ENCODE data around the gene ACSM4. TPM values are rescaled to one million over a fixed set of nuclear protein-coding genes. Genes with fewer than 3 reads are reported as not detected.

Gene ACSM4
- polyA plus RNA-seq, 2 of the 4 experiments (the other 2 are of a cell fraction), result not detected

DNA sequence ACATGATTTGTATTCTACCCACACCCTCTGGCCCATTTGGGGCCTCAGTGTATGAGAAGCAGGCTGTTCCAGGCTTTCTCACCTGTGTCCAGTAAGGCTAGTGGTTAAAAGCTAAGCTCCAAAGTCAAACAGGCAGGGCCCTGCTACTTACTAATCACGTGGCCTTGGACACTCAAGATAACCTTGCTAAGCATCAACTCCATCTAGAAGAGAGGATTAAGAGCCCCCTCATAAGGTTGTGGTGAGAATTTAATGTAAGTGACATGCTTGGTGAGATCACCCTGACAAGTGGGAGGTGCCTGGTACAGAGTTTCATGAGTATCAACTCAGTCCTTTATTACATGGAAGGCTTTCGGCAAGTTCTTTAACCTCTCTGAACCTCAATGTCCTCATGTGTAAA is 17.8 kb downstream of the ACSM4 start:
- H3K4me2 ChIP-seq, result no peak overlapping the region
- 48% methylated on average over 2 of the region's 2 CpGs for WGBS (ENCODE audit: missing lambda C conversion rate)
- ATAC-seq, result no peak
- H3K4me1 ChIP-seq, result no peaks in the 10 kb centered on the region
- no peaks in the 10 kb centered on the region for H3K9me3 ChIP-seq
- H3K27ac ChIP-seq, result no peak overlapping the region
- ChIA-PET CTCF (interaction anchor here (0.9 to 1.3 kb wide), 2 partner anchors 139 kb away, joined by 3 to 4 read pairs; no protein-coding TSS in a partner anchor), POLR2A (no interaction called here)
- FAIRE-seq, result no peak
- TF ChIP-seq PHF8 (IDR thresholded peaks at IDR 0.05; ENCODE audit: borderline replicate concordance, low read depth) (no peak), MAZ (IDR thresholded peaks at IDR 0.05; ENCODE audit: borderline replicate concordance, low read depth, low read length) (no peak), NPAS2 (CRISPR knock-in tag; IDR thresholded peaks at IDR 0.05; ENCODE audit: borderline replicate concordance) (no peak), KDM1A (IDR thresholded peaks at IDR 0.05; ENCODE audit: low read depth) (no peak), EHF (CRISPR knock-in tag; IDR thresholded peaks at IDR 0.05) (no peak), ESRRA (IDR thresholded peaks at IDR 0.05; ENCODE audit: borderline replicate concordance, low read length) (no peak), CBX2 (IDR thresholded peaks at IDR 0.05; ENCODE audit: borderline replicate concordance, low read depth) (no peak), FOXS1 (CRISPR knock-in tag; IDR thresholded peaks at IDR 0.05) (no peak), TFCP2L1 (CRISPR knock-in tag; IDR thresholded peaks at IDR 0.05) (no peak), MYC (IDR thresholded peaks at IDR 0.05; ENCODE audit: borderline replicate concordance, low read length) (no peak), ZNF302 (CRISPR knock-in tag; IDR thresholded peaks at IDR 0.05) (no peak), PBX3 (IDR thresholded peaks at IDR 0.05) (no peak), SMC3 (IDR thresholded peaks at IDR 0.05) (no peak), EHMT2 (IDR thresholded peaks at IDR 0.05; ENCODE audit: low read depth) (no peak), ZC3H11A (IDR thresholded peaks at IDR 0.05) (no peak), HDAC2 (IDR thresholded peaks at IDR 0.05) (no peak)
- TF ChIP-seq, protein P1, sequence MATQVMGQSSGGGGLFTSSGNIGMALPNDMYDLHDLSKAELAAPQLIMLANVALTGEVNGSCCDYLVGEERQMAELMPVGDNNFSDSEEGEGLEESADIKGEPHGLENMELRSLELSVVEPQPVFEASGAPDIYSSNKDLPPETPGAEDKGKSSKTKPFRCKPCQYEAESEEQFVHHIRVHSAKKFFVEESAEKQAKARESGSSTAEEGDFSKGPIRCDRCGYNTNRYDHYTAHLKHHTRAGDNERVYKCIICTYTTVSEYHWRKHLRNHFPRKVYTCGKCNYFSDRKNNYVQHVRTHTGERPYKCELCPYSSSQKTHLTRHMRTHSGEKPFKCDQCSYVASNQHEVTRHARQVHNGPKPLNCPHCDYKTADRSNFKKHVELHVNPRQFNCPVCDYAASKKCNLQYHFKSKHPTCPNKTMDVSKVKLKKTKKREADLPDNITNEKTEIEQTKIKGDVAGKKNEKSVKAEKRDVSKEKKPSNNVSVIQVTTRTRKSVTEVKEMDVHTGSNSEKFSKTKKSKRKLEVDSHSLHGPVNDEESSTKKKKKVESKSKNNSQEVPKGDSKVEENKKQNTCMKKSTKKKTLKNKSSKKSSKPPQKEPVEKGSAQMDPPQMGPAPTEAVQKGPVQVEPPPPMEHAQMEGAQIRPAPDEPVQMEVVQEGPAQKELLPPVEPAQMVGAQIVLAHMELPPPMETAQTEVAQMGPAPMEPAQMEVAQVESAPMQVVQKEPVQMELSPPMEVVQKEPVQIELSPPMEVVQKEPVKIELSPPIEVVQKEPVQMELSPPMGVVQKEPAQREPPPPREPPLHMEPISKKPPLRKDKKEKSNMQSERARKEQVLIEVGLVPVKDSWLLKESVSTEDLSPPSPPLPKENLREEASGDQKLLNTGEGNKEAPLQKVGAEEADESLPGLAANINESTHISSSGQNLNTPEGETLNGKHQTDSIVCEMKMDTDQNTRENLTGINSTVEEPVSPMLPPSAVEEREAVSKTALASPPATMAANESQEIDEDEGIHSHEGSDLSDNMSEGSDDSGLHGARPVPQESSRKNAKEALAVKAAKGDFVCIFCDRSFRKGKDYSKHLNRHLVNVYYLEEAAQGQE (IDR thresholded peaks at IDR 0.05), result no peak
- TF ChIP-seq, protein P2, sequence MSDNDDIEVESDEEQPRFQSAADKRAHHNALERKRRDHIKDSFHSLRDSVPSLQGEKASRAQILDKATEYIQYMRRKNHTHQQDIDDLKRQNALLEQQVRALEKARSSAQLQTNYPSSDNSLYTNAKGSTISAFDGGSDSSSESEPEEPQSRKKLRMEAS (IDR thresholded peaks at IDR 0.05), result no peak
- TF ChIP-seq, protein P3, sequence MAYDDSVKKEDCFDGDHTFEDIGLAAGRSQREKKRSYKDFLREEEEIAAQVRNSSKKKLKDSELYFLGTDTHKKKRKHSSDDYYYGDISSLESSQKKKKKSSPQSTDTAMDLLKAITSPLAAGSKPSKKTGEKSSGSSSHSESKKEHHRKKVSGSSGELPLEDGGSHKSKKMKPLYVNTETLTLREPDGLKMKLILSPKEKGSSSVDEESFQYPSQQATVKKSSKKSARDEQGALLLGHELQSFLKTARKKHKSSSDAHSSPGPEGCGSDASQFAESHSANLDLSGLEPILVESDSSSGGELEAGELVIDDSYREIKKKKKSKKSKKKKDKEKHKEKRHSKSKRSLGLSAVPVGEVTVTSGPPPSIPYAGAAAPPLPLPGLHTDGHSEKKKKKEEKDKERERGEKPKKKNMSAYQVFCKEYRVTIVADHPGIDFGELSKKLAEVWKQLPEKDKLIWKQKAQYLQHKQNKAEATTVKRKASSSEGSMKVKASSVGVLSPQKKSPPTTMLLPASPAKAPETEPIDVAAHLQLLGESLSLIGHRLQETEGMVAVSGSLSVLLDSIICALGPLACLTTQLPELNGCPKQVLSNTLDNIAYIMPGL (CRISPR knock-in tag; IDR thresholded peaks at IDR 0.05; ENCODE audit: borderline replicate concordance), result no peak
- no peak for DNase-seq (ENCODE audit: low read depth in 1 of 2, low spot score in 1 of 2)
- no peak overlapping the region for H3K4me3 ChIP-seq

DNA sequence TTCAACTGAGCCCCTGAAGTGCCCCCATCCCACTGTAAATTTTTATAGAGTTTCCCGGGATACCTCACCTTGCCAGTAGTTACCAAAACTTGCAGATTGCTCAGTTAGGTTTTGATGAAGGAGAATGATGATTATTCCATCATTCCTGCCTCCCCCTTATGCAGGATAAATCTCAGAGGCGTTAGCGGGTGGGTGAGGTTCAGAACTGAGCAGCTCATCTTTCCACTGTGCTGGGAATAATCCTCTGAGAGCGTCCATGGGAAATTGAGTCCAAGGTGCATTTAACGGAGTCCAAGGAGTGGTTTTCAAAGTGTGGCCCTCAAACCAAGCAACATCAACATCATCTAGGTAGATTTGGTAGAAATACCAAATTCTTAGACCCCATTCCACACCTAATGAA is 18.7 kb downstream of the ACSM4 start:
- POLR2A ChIA-PET, result no interaction called here
- no peak for ATAC-seq
- no peak for DNase-seq (ENCODE audit: low read depth in 1 of 2, low spot score in 1 of 2)
- Histone ChIP-seq H3K4me1 (no peaks in the 10 kb centered on the region), H3K27ac (no peak overlapping the region), H3K9me3 (no peaks in the 10 kb centered on the region), H3K4me3 (no peak overlapping the region), H3K4me2 (no peak overlapping the region)
- FAIRE-seq, result no peak
- WGBS (ENCODE audit: missing lambda C conversion rate), result 18% methylated on average over 5 of the region's 5 CpGs
- CTCF ChIA-PET, result interaction anchor here (1.2 to 1.3 kb wide), 2 partner anchors 60 to 138 kb away, joined by 3 to 4 read pairs; no protein-coding TSS in a partner anchor
- TF ChIP-seq KDM1A (IDR thresholded peaks at IDR 0.05; ENCODE audit: low read depth) (no peak), ZSCAN20 (CRISPR knock-in tag; IDR thresholded peaks at IDR 0.05) (no peak), POLR2A (IDR thresholded peaks at IDR 0.05; ENCODE audit: low read length) (no peak), PHF8 (IDR thresholded peaks at IDR 0.05; ENCODE audit: borderline replicate concordance, low read depth) (no peak), EHF (CRISPR knock-in tag; IDR thresholded peaks at IDR 0.05) (no peak), NFE2L2 (conservative IDR thresholded peaks at IDR 0.05; ENCODE audit: low read length) (no peak), KDM5A (IDR thresholded peaks at IDR 0.05) (no peak), HES2 (IDR thresholded peaks at IDR 0.05) (no peak), HEYL (CRISPR knock-in tag; IDR thresholded peaks at IDR 0.05) (no peak), RNF2 (IDR thresholded peaks at IDR 0.05; ENCODE audit: borderline replicate concordance, low read depth) (no peak), HOXB13 (CRISPR knock-in tag; IDR thresholded peaks at IDR 0.05; ENCODE audit: low read depth) (no peak), NPAS2 (CRISPR knock-in tag; IDR thresholded peaks at IDR 0.05; ENCODE audit: borderline replicate concordance) (no peak), FOSB (CRISPR knock-in tag; IDR thresholded peaks at IDR 0.05) (no peak)
- TF ChIP-seq, protein P4, sequence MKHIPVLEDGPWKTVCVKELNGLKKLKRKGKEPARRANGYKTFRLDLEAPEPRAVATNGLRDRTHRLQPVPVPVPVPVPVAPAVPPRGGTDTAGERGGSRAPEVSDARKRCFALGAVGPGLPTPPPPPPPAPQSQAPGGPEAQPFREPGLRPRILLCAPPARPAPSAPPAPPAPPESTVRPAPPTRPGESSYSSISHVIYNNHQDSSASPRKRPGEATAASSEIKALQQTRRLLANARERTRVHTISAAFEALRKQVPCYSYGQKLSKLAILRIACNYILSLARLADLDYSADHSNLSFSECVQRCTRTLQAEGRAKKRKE (CRISPR knock-in tag; IDR thresholded peaks at IDR 0.05; ENCODE audit: low read depth), result no peak
- TF ChIP-seq, protein P3 (CRISPR knock-in tag; IDR thresholded peaks at IDR 0.05; ENCODE audit: borderline replicate concordance), result no peak

All from A549 (cell line).